Neural cell (in vitro differentiated cells): ENCODE results near the gene SH3PXD2A. TPM values are rescaled to one million over a fixed set of nuclear protein-coding genes. Genes with fewer than 3 reads are reported as not detected.

Experiments used
- H2AFZ ChIP-seq: fragments of 200-600, 300-800 bp; sonication (generic), shearing (Covaris generic); 2 replicates; pipeline ENCODE4 v1.6.0; 2014; ENCODE audit warnings: low read depth, mild to moderate bottlenecking, antibody characterized with exemption, low read length, moderate library complexity
- H3F3A ChIP-seq: fragments of 200-600 bp; shearing (Covaris generic); 2 replicates; pipeline ENCODE4 v1.6.1; 2016; ENCODE audit warnings: mild to moderate bottlenecking, moderate library complexity, mixed read lengths, antibody characterized with exemption, low read length; ENCODE audit not compliant: insufficient read depth, poor library complexity, severe bottlenecking
- H3K27ac ChIP-seq: fragments of 200-600, 300-800 bp; sonication (generic), shearing (Covaris generic); 2 replicates; pipeline ENCODE4 v1.5.1; 2014; ENCODE audit warnings: mild to moderate bottlenecking, low read length, moderate library complexity
- H3K27me3 ChIP-seq: fragments of 300-800, 200-600 bp; sonication (generic), shearing (Covaris generic); 2 replicates; pipeline ENCODE4 v1.6.0; 2014; ENCODE audit warnings: mild to moderate bottlenecking, low read depth, low read length, moderate library complexity; ENCODE audit not compliant: insufficient read depth
- H3K36me3 ChIP-seq: fragments of 300-800, 200-600 bp; sonication (generic), shearing (Covaris generic); 2 replicates; pipeline ENCODE4 v1.5.1; 2014; ENCODE audit warnings: mild to moderate bottlenecking, antibody characterized with exemption, low read length, moderate library complexity; ENCODE audit not compliant: insufficient read depth
- H3K4me2 ChIP-seq: fragments of 300-800, 200-600 bp; sonication (generic), shearing (Covaris generic); 2 replicates; pipeline ENCODE4 v1.6.0; 2014; ENCODE audit warnings: mild to moderate bottlenecking, low read length
- H3K4me3 ChIP-seq: fragments of 300-800, 200-600 bp; sonication (generic), shearing (Covaris generic); 2 replicates; pipeline ENCODE4 v1.5.1; 2014; ENCODE audit warnings: mild to moderate bottlenecking, low read length, moderate library complexity
- H3K79me2 ChIP-seq: fragments of 200-600 bp; shearing (Covaris generic); replicated peaks from 2 replicates; pipeline ENCODE4 v1.6.0; 2014; ENCODE audit warnings: mild to moderate bottlenecking, low read length, moderate library complexity; ENCODE audit not compliant: insufficient read depth
- H3K9ac ChIP-seq: fragments of 300-800, 200-600 bp; sonication (generic), shearing (Covaris generic); 2 replicates; pipeline ENCODE4 v1.6.1; 2016; ENCODE audit warnings: mild to moderate bottlenecking, low read length, mixed read lengths
- H3K9me2 ChIP-seq: fragments of 200-600 bp; shearing (Covaris generic); 2 replicates; pipeline ENCODE4 v1.6.1; 2016; ENCODE audit warnings: mild to moderate bottlenecking, low read length, mixed read lengths; ENCODE audit not compliant: insufficient read depth
- H3K9me3 ChIP-seq: fragments of 200-600, 300-800 bp; sonication (generic), shearing (Covaris generic); 2 replicates; pipeline ENCODE4 v1.6.1; 2016; ENCODE audit warnings: mild to moderate bottlenecking, mixed run types, low read length, moderate library complexity, mixed read lengths
- H4K20me1 ChIP-seq: fragments of 200-600 bp; shearing (Covaris generic); 2 replicates; pipeline ENCODE4 v1.6.1; 2016; ENCODE audit warnings: mild to moderate bottlenecking, mixed run types; ENCODE audit not compliant: insufficient read depth
- EP300 ChIP-seq: fragments of 450-650 bp; conservative IDR thresholded peaks from 2 replicates; pipeline ENCODE4 v1.6.1; 2014; ENCODE audit warnings: antibody characterized with exemption, mild to moderate bottlenecking, moderate library complexity; ENCODE audit not compliant: poor library complexity, severe bottlenecking
- EZH2 ChIP-seq: fragments of 200-600, 300-800 bp; shearing (Covaris generic), sonication (generic); IDR thresholded peaks from 2 replicates; pipeline ENCODE4 v1.6.1; 2014; ENCODE audit warnings: antibody characterized with exemption, low read length, borderline replicate concordance, mild to moderate bottlenecking; ENCODE audit not compliant: insufficient read depth, poor library complexity, severe bottlenecking
- MXI1 ChIP-seq: fragments of 450-650 bp; conservative IDR thresholded peaks from 2 replicates; pipeline ENCODE4 v1.6.1; 2014; ENCODE audit warnings: antibody characterized with exemption, mild to moderate bottlenecking; ENCODE audit not compliant: poor library complexity, severe bottlenecking
- POLR2AphosphoS5 ChIP-seq: IDR thresholded peaks from 2 replicates; pipeline ENCODE4 v1.6.1; 2012
- RAD21 ChIP-seq: fragments of 450-650 bp; conservative IDR thresholded peaks from 2 replicates; pipeline ENCODE4 v1.6.1; 2014; ENCODE audit warnings: antibody characterized with exemption, mild to moderate bottlenecking, moderate library complexity
- SMC3 ChIP-seq: fragments of 450-650 bp; conservative IDR thresholded peaks from 2 replicates; pipeline ENCODE4 v1.6.1; 2014; ENCODE audit warnings: antibody characterized with exemption, mild to moderate bottlenecking, moderate library complexity; ENCODE audit not compliant: poor library complexity
- TAF1 ChIP-seq: IDR thresholded peaks from 2 replicates; pipeline ENCODE4 v1.6.1; 2012; ENCODE audit warnings: low read depth
- polyA plus RNA-seq: library from polyadenylated mRNA; depleted of rRNA; stranded (reverse); fragments of >200 nt; gene quantifications from 2 replicates; pipeline ENCODE4 v1.2.3, GENCODE V29; 2014
- TF ChIP-seq, protein P1 (sequence below): IDR thresholded peaks from 2 replicates; pipeline ENCODE4 v1.6.1; 2012; ENCODE audit warnings: borderline replicate concordance
- TF ChIP-seq, protein P2 (sequence below): fragments of 450-650 bp; IDR thresholded peaks from 2 replicates; pipeline ENCODE4 v1.5.1; 2014; ENCODE audit warnings: antibody characterized with exemption, mild to moderate bottlenecking, moderate library complexity; ENCODE audit not compliant: poor library complexity, severe bottlenecking

SH3PXD2A gene
- polyA plus RNA-seq, 1 donor from 2014 or later, result 5.2 TPM

DNA sequence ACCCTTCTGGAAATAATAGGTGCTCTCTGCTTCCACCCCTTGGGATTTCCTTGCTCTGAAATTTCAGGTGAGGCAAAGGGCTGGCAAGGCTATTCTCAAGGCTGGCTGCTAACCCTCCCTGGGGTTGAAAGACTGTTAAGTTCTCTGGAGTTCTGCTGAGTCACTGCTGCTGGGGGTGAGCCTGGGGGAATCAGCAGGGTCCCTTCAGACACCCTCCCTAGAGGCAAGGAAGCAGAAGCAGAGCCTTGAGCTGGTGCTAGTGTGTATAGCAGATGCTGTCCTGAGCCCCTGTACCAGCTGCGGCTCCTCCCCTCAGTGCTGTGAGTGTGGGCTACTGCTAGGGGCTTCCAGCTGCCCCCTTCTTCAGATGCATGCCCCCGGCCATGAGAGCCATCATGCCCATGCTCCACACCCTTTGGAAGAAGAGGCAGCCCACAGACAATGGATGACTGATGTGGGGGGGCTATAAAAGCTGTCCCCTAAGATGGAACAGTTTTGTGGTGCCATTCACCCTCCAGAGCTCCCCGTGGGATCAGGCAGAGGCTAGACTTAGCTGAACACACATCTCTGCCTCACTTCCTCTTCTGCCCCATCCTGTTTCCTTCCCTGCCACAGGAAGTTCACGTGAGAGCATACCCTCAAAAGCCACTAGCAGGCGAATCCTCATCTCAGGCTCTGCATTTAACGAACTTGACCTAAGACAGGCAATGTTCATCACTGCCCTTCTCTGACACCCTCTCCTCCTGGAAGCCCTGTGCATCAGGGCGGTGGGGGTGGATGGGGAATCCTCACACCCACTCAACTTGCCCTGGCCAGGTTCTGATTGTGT lies 91.8 kb downstream of the SH3PXD2A start:
- no peaks in the 10 kb centered on the region for H3K9me2 ChIP-seq
- no peaks in the 10 kb centered on the region for H3K9me3 ChIP-seq
- no peak overlapping the region for H3K9ac ChIP-seq
- no peak for TF ChIP-seq POLR2AphosphoS5
- no peaks in the 10 kb centered on the region for H3K36me3 ChIP-seq
- H3K4me3 ChIP-seq, result no peak overlapping the region
- H3K27ac ChIP-seq, result no peak overlapping the region
- H4K20me1 ChIP-seq, result no peaks in the 10 kb centered on the region
- H3K4me2 ChIP-seq, result no peak overlapping the region
- H3F3A ChIP-seq, result no peaks in the 10 kb centered on the region
- H3K79me2 ChIP-seq, result no peaks in the 10 kb centered on the region
- H2AFZ ChIP-seq, result no peak overlapping the region
- H3K27me3 ChIP-seq, result no peaks in the 10 kb centered on the region

DNA sequence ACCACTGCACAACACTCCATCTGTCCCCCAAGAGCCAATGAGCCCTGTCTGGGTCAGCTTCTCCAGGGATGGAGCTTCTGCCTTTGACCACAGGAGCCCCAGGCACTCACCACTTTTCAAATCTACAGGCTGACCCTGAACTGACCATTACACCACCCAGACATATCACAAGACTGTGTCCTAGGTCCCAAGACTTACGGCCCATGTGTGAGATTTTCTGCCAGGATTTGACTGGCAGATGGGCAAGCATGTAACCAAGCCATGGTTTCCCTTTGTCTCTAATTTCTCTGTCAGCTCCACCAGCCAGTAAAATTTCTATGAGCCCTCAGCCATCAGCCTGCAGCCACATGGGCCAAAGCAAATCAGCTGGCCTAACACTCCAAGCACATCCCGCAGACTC lies 92.5 kb downstream of the SH3PXD2A start:
- H3K36me3 ChIP-seq, result no peaks in the 10 kb centered on the region
- no peak overlapping the region for H3K27ac ChIP-seq
- no peaks in the 10 kb centered on the region for H3K9me3 ChIP-seq
- TF ChIP-seq MXI1 (no peak), TAF1 (no peak), RAD21 (no peak), POLR2AphosphoS5 (no peak), EZH2 (no peak), EP300 (no peak), SMC3 (no peak)
- TF ChIP-seq, protein P1, sequence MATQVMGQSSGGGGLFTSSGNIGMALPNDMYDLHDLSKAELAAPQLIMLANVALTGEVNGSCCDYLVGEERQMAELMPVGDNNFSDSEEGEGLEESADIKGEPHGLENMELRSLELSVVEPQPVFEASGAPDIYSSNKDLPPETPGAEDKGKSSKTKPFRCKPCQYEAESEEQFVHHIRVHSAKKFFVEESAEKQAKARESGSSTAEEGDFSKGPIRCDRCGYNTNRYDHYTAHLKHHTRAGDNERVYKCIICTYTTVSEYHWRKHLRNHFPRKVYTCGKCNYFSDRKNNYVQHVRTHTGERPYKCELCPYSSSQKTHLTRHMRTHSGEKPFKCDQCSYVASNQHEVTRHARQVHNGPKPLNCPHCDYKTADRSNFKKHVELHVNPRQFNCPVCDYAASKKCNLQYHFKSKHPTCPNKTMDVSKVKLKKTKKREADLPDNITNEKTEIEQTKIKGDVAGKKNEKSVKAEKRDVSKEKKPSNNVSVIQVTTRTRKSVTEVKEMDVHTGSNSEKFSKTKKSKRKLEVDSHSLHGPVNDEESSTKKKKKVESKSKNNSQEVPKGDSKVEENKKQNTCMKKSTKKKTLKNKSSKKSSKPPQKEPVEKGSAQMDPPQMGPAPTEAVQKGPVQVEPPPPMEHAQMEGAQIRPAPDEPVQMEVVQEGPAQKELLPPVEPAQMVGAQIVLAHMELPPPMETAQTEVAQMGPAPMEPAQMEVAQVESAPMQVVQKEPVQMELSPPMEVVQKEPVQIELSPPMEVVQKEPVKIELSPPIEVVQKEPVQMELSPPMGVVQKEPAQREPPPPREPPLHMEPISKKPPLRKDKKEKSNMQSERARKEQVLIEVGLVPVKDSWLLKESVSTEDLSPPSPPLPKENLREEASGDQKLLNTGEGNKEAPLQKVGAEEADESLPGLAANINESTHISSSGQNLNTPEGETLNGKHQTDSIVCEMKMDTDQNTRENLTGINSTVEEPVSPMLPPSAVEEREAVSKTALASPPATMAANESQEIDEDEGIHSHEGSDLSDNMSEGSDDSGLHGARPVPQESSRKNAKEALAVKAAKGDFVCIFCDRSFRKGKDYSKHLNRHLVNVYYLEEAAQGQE, result no peak
- TF ChIP-seq, protein P2, sequence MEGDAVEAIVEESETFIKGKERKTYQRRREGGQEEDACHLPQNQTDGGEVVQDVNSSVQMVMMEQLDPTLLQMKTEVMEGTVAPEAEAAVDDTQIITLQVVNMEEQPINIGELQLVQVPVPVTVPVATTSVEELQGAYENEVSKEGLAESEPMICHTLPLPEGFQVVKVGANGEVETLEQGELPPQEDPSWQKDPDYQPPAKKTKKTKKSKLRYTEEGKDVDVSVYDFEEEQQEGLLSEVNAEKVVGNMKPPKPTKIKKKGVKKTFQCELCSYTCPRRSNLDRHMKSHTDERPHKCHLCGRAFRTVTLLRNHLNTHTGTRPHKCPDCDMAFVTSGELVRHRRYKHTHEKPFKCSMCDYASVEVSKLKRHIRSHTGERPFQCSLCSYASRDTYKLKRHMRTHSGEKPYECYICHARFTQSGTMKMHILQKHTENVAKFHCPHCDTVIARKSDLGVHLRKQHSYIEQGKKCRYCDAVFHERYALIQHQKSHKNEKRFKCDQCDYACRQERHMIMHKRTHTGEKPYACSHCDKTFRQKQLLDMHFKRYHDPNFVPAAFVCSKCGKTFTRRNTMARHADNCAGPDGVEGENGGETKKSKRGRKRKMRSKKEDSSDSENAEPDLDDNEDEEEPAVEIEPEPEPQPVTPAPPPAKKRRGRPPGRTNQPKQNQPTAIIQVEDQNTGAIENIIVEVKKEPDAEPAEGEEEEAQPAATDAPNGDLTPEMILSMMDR, result no peak
- H3K9ac ChIP-seq, result no peak overlapping the region
- H3K4me2 ChIP-seq, result no peak overlapping the region
- no peaks in the 10 kb centered on the region for H3F3A ChIP-seq
- H3K4me3 ChIP-seq, result no peak overlapping the region
- no peaks in the 10 kb centered on the region for H3K9me2 ChIP-seq
- H3K27me3 ChIP-seq, result no peaks in the 10 kb centered on the region
- H3K79me2 ChIP-seq, result no peaks in the 10 kb centered on the region
- no peaks in the 10 kb centered on the region for H4K20me1 ChIP-seq
- no peak overlapping the region for H2AFZ ChIP-seq
